SKM-1 treated with dmso at 0.1 percent for 144 hours (cell line): Measurements from ENCODE around the gene FAM168B.

Experiments used
- DNase-seq: peaks from one replicate; lab custom pipeline; 2025; ENCODE audit not compliant: unreplicated experiment; lab: John Stamatoyannopoulos, UW

FAM168B gene

DNA sequence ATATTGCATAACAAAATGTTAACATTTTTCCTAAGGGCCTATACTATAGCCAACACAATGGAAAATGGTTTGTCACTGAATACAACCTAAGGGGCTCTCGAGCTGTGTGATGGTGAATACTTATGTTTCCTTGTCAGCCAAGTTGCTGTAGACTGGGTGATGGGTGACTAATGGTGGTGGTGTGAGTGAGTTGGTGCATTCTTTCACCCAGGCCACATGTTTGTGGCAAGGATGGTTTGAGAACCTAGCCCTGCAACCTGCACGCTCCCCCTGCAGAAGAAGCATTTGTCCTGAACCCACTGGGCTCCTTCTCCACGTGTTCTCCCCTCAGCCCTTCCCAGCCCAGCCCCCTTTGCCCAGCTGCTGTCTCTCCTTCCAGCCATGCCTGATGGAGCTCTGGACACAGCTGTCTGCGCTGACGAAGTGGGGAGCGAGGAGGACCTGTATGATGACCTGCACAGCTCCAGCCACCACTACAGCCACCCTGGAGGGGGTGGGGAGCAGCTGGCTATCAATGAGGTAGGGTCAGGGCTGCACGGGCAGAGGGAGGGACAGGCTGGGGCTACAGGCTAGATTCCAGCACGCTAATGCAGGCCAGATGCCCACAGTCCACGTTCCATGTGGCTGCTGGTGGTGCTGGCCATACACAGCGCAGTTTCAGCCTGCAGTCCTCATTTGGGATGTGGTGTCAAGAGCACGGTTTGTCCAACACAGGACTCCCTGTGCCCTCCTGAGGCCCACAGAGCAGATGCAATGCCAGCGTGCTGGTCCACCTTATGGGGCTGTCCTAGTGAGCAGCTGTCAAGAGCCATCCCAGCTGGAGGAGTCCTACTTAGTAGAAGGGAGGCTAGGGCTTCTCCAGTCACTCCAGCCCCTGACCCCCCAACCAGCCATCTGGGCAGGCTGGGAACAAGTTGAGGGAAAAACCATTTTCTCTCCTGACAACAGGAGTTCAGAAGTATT, 65.4 kb downstream of the FAM168B start:
- DNase-seq, result no peak

DNA sequence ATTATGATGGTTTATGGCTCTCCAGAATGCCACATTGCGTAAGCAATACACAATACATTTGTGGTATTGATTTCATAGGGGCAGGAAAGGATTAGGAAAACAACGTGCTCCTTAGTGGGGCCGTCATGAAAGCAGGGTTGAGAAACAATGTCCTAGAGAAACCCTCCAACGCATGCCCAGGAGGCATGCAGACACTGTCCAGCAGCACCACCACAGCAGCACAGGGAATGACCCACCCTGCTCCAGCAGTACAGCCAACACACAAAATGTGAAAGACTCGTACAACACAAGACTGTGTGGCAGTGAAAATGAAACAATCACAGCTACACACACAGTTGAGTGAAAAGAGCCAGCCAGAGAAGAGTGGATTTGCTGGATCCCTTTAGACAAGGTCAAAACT, 66.3 kb downstream of the FAM168B start:
- DNase-seq, result no peak

DNA sequence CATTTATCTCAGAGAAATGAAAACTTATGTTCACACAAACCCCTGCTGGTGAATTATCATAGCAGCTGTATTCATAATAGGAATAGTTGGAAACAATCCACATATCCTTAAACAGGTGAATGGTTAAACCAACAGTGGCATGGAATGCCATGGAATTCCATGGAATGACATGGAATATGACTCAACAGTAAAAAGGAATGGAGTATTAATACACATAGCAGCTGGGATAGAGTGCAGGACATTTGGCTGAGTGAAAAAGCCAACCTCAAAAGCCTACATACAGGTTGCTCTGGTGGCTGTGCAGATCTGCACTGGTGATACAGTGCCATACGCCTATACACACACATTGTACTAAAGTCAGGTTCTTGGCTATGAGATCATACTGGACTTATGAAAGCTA, 69.5 kb downstream of the FAM168B start:
- no peak for DNase-seq

DNA sequence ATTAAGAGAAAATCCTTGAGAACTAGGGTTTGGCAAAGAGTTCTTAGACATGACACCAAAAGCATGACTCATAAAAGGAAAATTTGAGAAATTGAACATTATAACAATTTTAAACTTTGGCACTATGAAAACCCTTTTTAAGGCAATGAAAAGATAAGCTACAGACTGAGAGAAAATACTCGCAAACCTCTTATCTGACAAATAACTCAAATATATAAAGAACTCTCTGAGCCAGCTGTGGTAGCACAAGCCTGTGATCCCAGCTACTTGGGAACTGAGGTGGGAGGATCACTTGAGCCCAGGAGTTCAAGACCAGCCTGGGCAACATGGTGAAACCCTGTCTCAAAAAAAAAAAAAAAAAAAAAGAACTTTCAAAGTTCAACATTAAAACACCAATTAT, 70.5 kb downstream of the FAM168B start:
- no peak for DNase-seq

DNA sequence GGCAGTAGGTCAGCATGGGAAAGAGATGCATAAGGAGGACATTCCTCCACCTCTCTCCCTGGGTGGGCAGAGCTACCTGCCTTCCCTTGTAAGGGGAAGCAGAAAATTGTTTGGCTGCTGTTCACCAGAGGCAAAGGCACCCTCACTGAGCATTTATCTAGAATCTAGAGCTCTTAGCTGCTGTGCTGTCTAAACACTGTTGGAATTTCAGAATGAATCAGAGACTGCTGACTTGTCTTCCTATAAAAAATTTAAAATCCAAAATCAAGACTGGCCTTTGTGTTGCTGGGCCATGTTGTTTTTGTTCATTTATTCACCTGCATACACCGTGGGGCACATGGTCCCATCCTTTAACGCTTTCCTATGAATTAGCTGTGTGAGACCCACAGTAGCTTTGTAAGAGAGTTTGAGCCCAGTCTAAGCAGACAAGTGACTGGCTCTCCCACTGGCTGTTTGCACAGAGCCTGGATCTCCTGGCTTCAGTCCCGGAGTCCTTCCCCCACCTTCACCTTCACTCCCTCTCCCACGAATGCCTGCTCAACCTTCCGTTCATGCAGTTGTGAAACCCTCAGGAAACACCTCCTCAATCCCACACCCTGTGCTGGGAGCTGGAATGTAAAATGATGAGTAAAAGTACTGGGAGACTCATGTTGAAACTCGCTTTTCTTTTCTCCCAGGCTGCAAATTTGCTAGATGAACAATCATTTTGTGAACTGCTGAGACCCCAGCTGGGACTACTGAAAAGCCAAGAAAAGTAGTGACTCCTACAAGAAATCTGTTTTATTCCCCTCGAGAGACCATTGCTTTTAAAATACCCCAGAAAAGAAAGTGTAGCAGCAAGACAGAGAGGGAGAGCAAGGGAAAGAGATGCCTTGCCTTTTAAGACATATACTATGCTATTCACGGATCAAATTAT, 76.2 kb downstream of the FAM168B start:
- DNase-seq, result no peak

DNA sequence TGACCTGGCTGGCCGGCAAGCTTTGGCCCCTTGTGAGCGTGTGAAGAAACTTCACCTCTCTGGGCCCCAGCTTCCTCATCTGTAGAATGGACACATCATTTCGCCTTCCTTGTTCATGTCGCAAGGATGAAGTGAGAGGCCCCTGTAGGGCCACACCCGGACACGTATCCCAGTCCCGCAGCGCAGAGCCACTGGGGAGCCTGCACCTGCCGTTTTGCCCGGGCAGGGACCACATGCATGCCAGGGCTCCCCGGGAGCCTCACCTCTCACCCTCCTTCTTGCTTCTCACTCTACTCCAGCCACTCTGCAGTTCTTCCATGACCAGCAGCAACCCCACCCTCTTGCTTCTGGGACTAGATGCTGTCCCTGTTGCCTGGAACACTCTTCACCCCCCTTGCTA, 77.5 kb downstream of the FAM168B start:
- DNase-seq, result no peak

DNA sequence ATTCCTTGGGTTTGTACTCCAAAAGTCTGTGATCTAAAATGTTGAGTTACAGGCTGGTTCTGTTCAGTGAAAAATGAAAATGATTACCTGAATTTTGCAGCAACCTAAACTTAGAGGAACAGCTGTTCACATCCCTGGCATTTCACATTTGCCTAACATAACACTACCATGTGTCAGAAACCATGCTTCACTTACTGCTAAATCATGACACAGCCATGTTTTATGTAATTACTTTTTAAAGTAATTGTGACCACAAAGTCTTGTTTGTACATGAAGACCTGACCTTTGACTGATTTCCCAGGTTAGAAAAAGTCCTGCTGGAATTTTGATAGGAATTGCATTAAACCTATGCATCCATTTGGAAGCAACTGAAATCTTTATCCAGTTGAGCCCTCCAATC, 79.1 kb downstream of the FAM168B start:
- no peak for DNase-seq

DNA sequence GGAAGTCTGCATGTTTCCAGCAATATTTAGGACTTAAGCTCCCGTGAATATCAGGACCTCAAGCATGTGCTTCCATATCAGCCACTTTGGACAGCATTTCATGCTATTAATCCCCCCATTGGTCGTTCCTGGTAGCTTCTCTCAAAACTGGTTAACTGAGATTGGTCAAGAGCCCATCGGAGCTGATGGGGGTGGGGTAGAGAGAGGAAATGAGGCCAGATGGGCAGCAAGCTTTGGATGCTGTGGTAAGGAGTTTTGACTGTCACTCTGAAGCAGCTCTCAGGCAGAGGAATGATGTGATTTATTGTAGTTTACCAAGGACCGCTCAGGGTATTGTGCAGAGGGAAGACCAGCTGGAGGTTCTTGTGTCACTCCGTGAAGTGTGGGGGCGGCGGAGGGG, 81.8 kb downstream of the FAM168B start:
- DNase-seq, result no peak

DNA sequence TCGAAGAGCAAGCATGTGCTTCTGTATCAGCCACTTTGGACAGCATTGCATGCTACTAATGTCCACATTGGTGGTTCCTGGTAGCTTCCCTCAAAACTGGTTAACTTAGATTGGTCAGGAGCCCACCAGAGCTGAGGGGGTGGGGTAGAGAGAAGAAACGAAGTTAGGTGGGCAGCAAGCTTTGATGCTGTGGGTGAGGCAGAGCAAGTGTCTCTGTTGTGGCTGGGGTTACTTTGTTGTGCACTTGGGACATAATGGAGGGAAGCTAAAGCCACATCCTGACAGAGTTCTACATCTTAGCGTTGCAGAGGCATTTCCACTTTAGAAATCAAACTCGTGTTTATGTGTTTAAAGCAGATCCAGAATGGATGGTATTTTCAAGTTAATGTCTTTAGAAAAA, 82.7 kb downstream of the FAM168B start:
- DNase-seq, result no peak

DNA sequence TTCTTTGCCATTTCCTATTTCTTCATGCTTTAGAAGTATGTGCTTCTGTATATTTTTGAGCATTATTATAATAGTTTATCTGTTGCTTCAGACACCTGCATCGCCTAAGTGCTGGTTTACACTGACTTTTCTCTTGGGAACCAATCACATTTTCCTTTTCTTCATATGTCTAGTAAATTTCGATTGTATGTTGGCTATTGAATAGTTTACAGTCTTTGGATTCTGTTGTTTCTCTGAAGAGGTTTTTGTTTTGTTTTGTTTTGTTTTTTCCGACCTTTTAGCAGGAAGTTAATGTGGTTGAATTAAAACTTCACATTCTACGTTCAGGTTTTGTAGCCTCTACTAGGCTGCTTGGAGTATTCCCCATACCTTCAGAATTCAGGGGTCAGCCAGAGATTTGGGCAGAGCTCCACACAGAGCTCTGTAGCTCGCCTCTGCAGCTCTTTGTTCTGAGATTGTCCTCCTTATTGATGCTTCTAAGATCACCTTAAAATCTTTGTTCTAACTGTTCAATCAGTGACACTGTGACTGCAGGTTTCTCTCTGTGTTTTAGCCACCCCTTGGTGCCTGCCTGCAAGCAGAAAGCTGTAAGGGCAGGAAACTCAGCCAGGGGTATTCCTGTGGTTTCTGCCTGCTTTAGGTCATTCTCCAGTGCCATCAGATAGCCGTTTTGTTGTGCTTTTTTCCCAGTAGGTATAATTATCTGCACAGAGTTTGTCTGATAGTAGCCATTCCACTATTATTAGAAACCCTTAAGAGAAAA, 83.4 kb downstream of the FAM168B start:
- DNase-seq, result no peak

DNA sequence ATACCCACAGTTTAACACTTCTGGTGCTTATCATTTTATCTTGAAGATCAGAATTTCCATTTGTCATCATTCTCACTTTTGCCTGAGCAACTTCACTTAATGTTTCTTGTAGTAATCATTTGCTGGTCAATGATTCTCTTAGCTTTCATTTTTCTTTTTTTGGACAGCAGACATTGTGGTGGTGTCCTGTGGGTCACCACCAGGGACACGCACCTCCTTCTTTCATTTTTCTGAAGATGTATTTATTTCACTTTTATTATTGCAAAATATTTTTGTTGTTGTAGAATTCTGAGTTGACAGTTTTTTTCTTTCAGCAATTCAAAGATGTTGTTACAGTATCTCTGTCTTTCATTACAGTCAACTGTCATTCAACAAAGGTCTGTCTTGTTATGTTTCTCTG, 84.3 kb downstream of the FAM168B start:
- DNase-seq, result no peak

DNA sequence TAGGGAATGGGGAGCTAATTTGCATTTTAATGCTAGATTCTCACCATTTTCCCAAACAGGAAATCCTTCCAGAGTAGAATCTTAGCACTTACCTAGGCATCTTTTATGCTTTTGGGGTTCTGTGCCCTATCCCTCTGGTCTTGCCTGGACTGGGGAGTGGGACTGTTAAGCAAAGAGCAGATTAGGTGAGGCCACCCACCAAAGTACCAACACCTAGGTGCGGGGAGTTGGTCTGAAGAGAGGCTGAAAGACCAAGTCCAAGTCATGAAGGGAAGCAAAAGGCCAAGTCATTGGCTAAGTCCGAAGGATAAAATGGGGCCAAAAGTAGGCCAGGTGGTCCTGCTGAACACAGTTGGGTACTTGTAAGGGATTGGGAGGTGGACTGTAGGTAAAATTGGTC, 86.7 kb downstream of the FAM168B start:
- DNase-seq, result no peak

DNA sequence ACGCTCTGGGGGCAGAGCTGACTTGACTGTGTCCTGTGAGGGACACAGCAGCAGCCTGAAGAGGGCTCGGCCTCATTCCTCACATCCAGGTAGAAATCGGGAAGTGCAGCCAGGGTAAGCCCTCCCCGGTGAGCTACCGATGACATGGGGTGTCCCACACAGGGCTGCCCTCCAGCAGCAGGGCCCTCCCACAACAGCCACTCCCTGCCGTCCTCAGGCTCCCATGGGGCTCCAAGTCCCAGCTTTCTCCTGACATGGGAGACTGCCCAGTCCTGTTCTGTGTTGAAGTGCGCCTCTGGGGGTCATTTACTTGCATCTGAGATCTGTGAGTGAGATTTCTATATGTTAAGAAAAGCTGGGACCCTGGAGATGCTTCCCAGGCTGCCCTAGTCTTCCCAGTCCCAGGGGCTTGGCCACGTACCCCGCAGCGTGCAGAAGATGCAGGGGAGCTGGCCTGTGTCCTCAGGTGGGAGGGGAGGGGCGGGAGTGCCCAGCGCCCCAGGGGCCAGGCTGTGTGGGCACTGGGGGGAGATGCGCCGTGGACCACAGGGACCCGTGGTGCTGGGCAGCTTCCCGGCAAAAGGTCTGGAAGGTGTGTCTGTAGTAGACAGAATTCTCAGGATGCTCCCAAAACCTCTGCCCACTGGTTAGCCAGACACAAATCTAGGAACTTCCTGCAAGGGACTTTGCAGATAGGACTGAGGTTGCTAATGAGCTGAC, 87.9 kb downstream of the FAM168B start:
- DNase-seq, result no peak

DNA sequence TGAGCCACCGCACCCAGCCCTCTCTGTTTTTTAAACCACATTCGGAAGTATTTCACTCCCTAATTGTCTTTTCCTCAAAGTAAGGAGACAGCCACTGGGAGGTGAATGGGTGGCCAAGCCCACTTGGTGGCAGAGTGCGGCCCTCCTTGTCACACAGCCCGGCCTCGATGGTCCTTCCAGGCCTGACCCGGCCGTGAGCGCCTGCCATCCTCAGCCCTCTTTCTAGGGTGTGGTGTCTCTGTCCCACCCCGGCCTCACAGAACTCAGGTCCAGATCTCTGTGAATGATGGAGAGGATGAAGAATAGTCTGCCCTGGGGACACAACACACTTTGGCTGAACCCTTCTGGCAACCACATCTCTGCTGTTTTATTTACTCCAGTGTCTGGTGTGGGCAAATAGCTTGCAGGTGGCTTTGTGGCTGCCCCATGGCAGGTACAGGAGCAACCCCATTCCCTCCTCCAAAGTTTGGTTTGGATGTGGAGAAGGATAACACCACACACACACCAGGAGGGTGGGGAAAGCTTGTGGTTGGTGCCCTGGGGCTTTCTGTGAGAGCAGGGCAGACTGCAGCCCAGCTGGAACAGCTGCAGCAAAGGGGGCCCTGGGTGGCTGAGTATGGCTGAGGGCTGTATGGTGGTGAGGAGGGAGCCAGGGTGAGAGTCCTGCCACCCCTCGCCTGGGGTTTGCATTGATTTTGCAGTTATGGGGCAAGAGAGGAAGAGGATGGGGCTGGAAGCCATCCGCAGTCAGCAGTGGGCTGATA, 88.6 kb downstream of the FAM168B start:
- DNase-seq, result no peak

DNA sequence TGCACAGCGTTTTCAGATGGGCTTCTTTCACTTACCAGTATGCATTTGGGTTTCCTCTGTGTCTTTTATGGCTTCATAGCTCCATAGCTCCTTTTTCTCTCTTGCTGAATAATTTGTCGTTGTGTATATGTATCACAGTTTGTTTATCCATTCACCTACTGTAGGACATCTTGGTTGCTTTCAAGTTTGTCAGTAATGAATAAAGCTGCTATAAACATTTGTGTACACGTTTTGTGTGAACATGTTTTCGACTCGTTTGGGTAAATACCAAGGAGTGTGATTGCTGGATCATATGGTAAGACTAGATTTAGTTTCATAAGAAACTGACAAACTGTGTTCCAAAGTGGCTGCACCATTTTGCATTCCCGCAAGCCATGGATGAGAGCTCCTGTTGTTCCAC, 94.7 kb downstream of the FAM168B start:
- no peak for DNase-seq
